ENCODE results near the gene SPSB4. TPM values are rescaled to one million over a fixed set of nuclear protein-coding genes. Genes with fewer than 3 reads are reported as not detected.

SPSB4 gene
- total and polyA plus RNA-seq, 2 donors (not counting 1 experiment from before 2014, with no cell fraction given) = not detected

DNA sequence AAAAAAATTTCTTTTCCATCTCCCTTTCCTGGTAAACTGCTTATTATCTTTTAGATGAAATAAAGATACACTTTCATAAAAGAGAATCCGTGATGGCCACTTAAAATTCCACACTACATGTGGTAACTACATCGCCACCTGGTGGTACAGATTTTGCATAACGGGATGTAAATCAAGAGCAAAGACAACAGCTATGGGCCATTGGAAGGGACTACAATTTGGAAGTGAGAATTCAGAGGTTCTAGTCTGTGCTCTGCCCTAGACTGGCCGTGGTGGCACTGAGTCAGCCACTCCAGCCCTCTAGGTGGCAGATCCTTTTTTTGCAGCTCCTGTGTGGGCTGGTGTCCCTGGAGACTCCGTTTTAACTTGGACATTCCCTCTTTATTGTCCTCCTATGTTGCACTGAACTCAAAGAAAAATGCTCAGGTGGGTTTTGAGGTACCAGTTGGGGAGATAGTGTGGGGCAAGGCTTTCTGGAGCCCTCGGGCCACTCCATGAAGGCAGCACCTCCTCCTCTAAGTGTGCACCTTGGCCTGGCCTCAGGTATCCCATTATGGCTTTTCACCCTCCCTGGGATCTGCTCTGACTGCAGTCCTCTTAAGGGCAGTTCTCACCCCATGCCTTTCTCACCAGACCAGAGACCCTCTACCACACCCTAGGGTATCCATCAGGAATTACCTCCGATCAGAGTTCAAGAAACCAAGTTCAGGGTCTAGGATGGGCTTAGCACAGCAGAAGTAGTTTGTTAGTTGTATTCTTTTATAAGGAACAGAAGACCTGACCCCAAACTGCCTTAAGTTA, 54.9 kb downstream of the SPSB4 start:
- Histone ChIP-seq H3K9me3 (ENCODE audit: control extremely low read depth in 1 of 3, control insufficient read depth in 2 of 3, insufficient read depth in 1 of 3, low read length in 2 of 3) (peaks cover 0 to 6% (median 3%) of the 10 kb centered on the region in 3 donors), H4K20me1 (ENCODE audit: control insufficient read depth, insufficient read depth, low read length, poor library complexity, severe bottlenecking) (no peaks in the 10 kb centered on the region), H3K4me1 (ENCODE audit: control insufficient read depth in 2 of 2, insufficient read depth in 2 of 2, low read length in 2 of 2) (no peaks in the 10 kb centered on the region), H3K4me2 (replicated peaks; ENCODE audit: low read depth, low read length, poor library complexity, severe bottlenecking) (no peak overlapping the region), H3K36me3 (replicated peaks in 1 of 2; ENCODE audit: control extremely low read depth in 1 of 2, control insufficient read depth in 1 of 2, extremely low read depth in 1 of 2, insufficient read depth in 2 of 2, low read length in 1 of 2) (no peaks in the 10 kb centered on the region), H3K27ac (ENCODE audit: low read length in 2 of 2) (no peak overlapping the region), H3K27me3 (replicated peaks in 1 of 4; ENCODE audit: control extremely low read depth in 1 of 4, control insufficient read depth in 3 of 4, insufficient read depth in 4 of 4, low read length in 3 of 4) (peaks cover 0 to 3% (median 0%) of the 10 kb centered on the region in 4 experiments), H3K9ac (ENCODE audit: low read length) (no peak overlapping the region), H3K4me3 (ENCODE audit: control extremely low read depth in 1 of 5, extremely low read depth in 1 of 5, insufficient read depth in 1 of 5, low read depth in 2 of 5, low read length in 4 of 5) (no peak overlapping the region), H2AFZ (ENCODE audit: insufficient read depth, low read depth, low read length, poor library complexity, severe bottlenecking) (no peak overlapping the region), H3K79me2 (ENCODE audit: control insufficient read depth, insufficient read depth, low read length) (no peaks in the 10 kb centered on the region)
- Mint-ChIP-seq H3K4me1 (no peaks in the 10 kb centered on the region), H3K9me3 (ENCODE audit: insufficient read depth) (no peaks in the 10 kb centered on the region), H3K27me3 (no peaks in the 10 kb centered on the region), H3K4me3 (no peak overlapping the region), H3K27ac (no peak overlapping the region)
- TF ChIP-seq EZH2 (IDR thresholded peaks at IDR 0.05; ENCODE audit: borderline replicate concordance, insufficient read depth, low read depth, low read length, poor library complexity, severe bottlenecking) = no peak
- TF ChIP-seq, protein P1, sequence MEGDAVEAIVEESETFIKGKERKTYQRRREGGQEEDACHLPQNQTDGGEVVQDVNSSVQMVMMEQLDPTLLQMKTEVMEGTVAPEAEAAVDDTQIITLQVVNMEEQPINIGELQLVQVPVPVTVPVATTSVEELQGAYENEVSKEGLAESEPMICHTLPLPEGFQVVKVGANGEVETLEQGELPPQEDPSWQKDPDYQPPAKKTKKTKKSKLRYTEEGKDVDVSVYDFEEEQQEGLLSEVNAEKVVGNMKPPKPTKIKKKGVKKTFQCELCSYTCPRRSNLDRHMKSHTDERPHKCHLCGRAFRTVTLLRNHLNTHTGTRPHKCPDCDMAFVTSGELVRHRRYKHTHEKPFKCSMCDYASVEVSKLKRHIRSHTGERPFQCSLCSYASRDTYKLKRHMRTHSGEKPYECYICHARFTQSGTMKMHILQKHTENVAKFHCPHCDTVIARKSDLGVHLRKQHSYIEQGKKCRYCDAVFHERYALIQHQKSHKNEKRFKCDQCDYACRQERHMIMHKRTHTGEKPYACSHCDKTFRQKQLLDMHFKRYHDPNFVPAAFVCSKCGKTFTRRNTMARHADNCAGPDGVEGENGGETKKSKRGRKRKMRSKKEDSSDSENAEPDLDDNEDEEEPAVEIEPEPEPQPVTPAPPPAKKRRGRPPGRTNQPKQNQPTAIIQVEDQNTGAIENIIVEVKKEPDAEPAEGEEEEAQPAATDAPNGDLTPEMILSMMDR (IDR thresholded peaks at IDR 0.05) = peak; percentile 88
- intact Hi-C loops (cut with micrococcal nuclease) = loop anchor here (1.0 kb wide), 2 partner anchors 106 to 208 kb away; no protein-coding TSS in a partner anchor
- DNase-seq = peak; percentile 69
- ATAC-seq (ENCODE audit: low read depth) = no peak
- 17% methylated on average over 3 of the region's 7 CpGs for WGBS (ENCODE audit: insufficient coverage)
- CTCF ChIA-PET = interaction anchor here (0.8 to 3.0 kb wide), 11 partner anchors 9 to 208 kb away, joined by 3 to 23 read pairs (median 6); no protein-coding TSS in a partner anchor
- POLR2A ChIA-PET = no interaction called here

DNA sequence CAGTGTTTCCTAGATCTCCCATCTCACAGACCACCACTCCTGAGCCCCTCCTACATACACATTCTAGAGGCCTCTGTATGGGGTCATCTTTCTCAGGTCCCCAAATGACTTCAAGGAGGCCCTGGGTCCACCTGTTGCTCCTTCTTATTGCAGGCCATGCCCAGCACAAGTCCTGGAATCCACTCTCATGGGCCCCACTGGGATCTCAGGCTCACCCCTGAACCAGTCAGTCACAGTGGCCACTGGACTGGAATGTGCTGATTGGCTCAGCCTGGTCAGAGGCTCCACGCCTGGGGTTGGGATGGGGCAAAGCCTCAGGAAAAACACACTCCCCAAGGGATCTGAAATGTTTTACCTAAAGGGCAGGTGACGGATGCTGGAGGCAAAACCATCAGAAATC, 55.7 kb downstream of the SPSB4 start:
- peaks cover 0 to 3% (median 0%) of the 10 kb centered on the region in 4 experiments for H3K27me3 ChIP-seq (replicated peaks in 1 of 4; ENCODE audit: control extremely low read depth in 1 of 4, control insufficient read depth in 3 of 4, insufficient read depth in 4 of 4, low read length in 3 of 4)
- no peaks in the 10 kb centered on the region for H3K27me3 Mint-ChIP-seq
- H2AFZ ChIP-seq (ENCODE audit: insufficient read depth, low read depth, low read length, poor library complexity, severe bottlenecking) = no peak overlapping the region
- no peaks in the 10 kb centered on the region for H3K36me3 ChIP-seq (replicated peaks in 1 of 2; ENCODE audit: control extremely low read depth in 1 of 2, control insufficient read depth in 1 of 2, extremely low read depth in 1 of 2, insufficient read depth in 2 of 2, low read length in 1 of 2)
- intact Hi-C loops (cut with micrococcal nuclease) = no loop called here
- H3K79me2 ChIP-seq (ENCODE audit: control insufficient read depth, insufficient read depth, low read length) = no peaks in the 10 kb centered on the region
- H3K27ac ChIP-seq (ENCODE audit: low read length in 2 of 2) = no peak overlapping the region
- no peaks in the 10 kb centered on the region for H3K4me1 Mint-ChIP-seq
- no CpG with 5 or more reads among the region's 2 CpGs for whole genome bisulfite sequencing (ENCODE audit: insufficient coverage)
- peaks cover 0 to 4% (median 3%) of the 10 kb centered on the region in 3 donors for H3K9me3 ChIP-seq (ENCODE audit: control extremely low read depth in 1 of 3, control insufficient read depth in 2 of 3, insufficient read depth in 1 of 3, low read length in 2 of 3)
- TF ChIP-seq EZH2 (IDR thresholded peaks at IDR 0.05; ENCODE audit: borderline replicate concordance, insufficient read depth, low read depth, low read length, poor library complexity, severe bottlenecking) = no peak
- TF ChIP-seq, protein P1 (IDR thresholded peaks at IDR 0.05) = no peak
- CTCF ChIA-PET = interaction anchor here (1.9 to 3.0 kb wide), 2 partner anchors 9 to 184 kb away, joined by 22 to 23 read pairs; no protein-coding TSS in a partner anchor
- DNase-seq = no peak
- H3K4me2 ChIP-seq (replicated peaks; ENCODE audit: low read depth, low read length, poor library complexity, severe bottlenecking) = no peak overlapping the region
- H3K27ac Mint-ChIP-seq = no peak overlapping the region
- no peaks in the 10 kb centered on the region for H3K9me3 Mint-ChIP-seq (ENCODE audit: insufficient read depth)
- ATAC-seq (ENCODE audit: low read depth) = no peak
- H3K4me1 ChIP-seq (ENCODE audit: control insufficient read depth in 2 of 2, insufficient read depth in 2 of 2, low read length in 2 of 2) = no peaks in the 10 kb centered on the region
- POLR2A ChIA-PET = no interaction called here
- H3K4me3 ChIP-seq (ENCODE audit: control extremely low read depth in 1 of 5, extremely low read depth in 1 of 5, insufficient read depth in 1 of 5, low read depth in 2 of 5, low read length in 4 of 5) = no peak overlapping the region
- H4K20me1 ChIP-seq (ENCODE audit: control insufficient read depth, insufficient read depth, low read length, poor library complexity, severe bottlenecking) = no peaks in the 10 kb centered on the region
- H3K9ac ChIP-seq (ENCODE audit: low read length) = no peak overlapping the region
- no peak overlapping the region for H3K4me3 Mint-ChIP-seq
